Activated naive CD8-positive, alpha-beta T cell (primary cell): ENCODE results near the gene MMAB.

Experiments used
- H3K27ac Mint-ChIP-seq: one replicate; pipeline ENCODE4 v1.8.0; 2021; ENCODE audit warnings: mixed read lengths
- H3K27me3 Mint-ChIP-seq: one replicate; pipeline ENCODE4 v1.8.0; 2021; ENCODE audit warnings: mixed read lengths
- H3K36me3 Mint-ChIP-seq: one replicate; pipeline ENCODE4 v1.8.0; 2021; ENCODE audit warnings: mixed read lengths
- H3K4me1 Mint-ChIP-seq: one replicate; pipeline ENCODE4 v1.8.0; 2021; ENCODE audit warnings: low read depth, mixed read lengths
- H3K4me3 Mint-ChIP-seq: one replicate; pipeline ENCODE4 v1.8.0; 2021; ENCODE audit warnings: mild to moderate bottlenecking, mixed read lengths
- H3K9me3 Mint-ChIP-seq: one replicate; pipeline ENCODE4 v1.8.0; 2021; ENCODE audit warnings: low read depth, mixed read lengths

The MMAB gene

DNA sequence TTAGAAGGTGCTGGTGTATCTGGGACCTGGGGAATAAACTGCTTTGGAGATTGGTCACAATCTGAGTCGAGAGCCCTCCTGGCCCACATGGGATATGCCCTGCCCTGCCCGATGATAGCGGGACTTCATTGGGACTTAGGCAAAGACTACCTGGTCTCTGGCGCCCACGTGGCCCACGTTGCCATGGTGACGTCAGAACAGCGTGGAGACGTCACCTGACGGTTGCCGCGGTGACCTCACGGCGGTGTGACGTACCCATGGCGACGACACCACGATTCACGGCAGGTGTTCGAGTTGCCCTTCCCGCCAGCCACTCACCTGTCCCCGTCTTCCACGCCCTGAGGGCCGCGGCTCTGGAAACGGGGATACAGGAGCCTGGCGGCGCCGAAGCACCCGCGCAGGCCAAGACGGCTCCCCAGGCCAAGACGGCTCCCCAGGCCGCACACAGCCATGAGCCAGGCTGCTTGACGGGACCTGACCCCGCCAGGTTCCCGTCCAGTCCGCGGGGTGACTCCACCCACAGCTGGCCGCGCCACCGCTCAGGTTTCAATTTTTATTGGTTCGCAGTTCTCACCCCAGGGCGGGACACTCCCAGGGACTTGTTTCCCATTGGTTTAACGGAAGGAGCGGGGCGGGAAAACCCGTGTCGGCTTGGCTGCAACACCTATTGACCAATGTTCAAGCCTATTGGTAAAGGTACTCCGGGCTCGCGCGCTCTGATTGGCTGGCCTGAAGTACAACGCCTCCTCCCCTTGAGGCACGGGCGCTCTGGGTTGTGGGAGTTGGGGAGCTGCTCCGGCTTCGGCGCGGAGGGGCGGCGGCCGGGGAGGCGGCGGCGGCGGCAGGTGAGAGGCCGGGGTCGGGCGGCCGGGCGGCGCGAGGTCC is at the start of gene MMAB, which contains the start of gene MVK:
MMAB (minus strand) TSS at position 476 of the 885 bp plus-strand sequence; CDS start at position 452, 24 bp downstream.
MVK (plus strand) TSS at position 766 of the 885 bp plus-strand sequence. CDS start 1,029 bp downstream, outside the sequence.
- peak within 1 kb of the TSS; percentile 87 for H3K27ac Mint-ChIP-seq
- no peaks in the 10 kb centered on the region for H3K27me3 Mint-ChIP-seq
- peaks cover 4% of the 10 kb centered on the region for H3K36me3 Mint-ChIP-seq
- peaks cover 25% of the 10 kb centered on the region for H3K4me1 Mint-ChIP-seq
- H3K9me3 Mint-ChIP-seq = no peaks in the 10 kb centered on the region
- H3K4me3 Mint-ChIP-seq = peak within 1 kb of the TSS; percentile 91

DNA sequence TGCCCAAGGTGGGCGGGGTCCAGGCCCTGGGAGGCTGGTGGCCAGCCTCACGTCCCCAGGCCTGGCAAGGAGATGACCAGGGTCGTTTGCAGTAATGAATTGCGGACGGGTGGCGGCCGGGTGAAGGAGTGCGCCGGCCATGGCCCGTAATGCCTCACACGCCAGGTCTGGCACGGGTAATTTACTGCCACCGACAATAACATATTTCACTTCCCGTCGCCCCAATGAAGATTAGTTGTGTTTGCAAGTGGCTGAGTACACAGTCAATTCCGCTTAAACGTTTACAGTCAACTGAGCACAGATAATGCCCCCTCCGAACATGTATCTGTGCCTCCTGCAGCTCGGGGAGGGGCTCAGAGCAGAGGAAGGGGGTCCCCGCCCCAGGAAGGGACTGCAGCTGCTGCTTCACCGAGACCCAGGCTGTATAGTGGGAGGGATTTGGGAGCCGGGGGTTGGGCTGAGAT is 48.6 kb upstream of the MMAB start:
- H3K27me3 Mint-ChIP-seq = peaks cover 14% of the 10 kb centered on the region
- no peak overlapping the region for H3K4me3 Mint-ChIP-seq
- H3K36me3 Mint-ChIP-seq = no peaks in the 10 kb centered on the region
- peaks cover 3% of the 10 kb centered on the region for H3K4me1 Mint-ChIP-seq
- no peaks in the 10 kb centered on the region for H3K9me3 Mint-ChIP-seq
- no peak overlapping the region for H3K27ac Mint-ChIP-seq

DNA sequence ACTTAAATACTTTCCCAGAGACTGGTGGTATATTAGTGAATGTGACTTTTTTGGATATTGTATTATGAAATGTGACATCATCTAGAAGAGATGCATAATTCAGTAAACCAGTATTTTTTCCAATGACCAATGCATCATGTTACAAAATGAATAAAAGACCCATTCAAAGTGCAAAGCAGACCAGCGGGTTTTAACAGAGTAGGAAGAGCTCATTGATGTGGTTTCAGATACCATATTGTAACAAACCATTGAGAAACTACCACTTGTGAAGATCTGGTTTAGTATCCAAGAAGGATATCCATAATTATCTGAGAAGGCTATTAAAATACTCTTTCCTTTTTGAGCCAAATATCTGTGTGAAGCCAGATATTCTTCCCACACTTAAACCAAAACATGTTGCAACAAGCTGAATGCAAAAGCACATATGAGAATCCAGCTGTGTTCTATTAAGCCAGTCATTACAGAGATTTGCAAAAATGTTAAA is 47.9 kb upstream of the MMAB start:
- Mint-ChIP-seq H3K4me1 (peaks cover 3% of the 10 kb centered on the region), H3K4me3 (no peak overlapping the region), H3K27ac (no peak overlapping the region), H3K27me3 (peaks cover 12% of the 10 kb centered on the region), H3K9me3 (no peaks in the 10 kb centered on the region), H3K36me3 (no peaks in the 10 kb centered on the region)

DNA sequence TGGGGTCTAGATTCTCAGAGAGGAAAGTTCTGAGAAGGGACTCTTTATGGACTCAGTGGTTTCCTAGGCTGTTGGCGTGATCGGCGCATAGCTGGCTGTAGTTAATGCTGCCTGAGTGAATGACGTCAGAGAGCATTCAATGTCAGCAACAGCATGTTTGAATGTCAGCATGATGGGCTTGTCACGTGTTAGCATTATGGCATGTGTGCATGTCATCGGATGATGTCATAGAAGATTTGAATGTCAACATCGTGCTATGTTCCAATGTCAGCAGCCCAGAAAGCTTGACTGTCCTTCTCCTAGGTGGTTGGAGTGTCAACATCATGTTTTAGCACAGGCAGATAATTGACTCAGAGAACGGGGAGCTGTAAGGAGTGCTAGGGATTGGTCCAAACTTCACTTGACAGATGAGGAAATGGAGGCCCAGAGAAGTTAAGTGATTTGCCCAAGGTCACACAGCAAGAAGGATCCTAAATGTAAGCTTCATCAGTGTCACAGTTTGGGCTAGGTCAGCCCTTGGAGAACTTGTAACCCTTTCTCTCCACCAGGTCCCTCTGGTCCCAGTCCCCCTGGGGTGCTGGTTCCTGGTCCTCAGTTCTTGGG is 45.8 kb upstream of the MMAB start:
- Mint-ChIP-seq H3K4me1 (peaks cover 3% of the 10 kb centered on the region), H3K9me3 (no peaks in the 10 kb centered on the region), H3K27me3 (peaks cover 5% of the 10 kb centered on the region), H3K4me3 (no peak overlapping the region), H3K27ac (no peak overlapping the region), H3K36me3 (no peaks in the 10 kb centered on the region)

DNA sequence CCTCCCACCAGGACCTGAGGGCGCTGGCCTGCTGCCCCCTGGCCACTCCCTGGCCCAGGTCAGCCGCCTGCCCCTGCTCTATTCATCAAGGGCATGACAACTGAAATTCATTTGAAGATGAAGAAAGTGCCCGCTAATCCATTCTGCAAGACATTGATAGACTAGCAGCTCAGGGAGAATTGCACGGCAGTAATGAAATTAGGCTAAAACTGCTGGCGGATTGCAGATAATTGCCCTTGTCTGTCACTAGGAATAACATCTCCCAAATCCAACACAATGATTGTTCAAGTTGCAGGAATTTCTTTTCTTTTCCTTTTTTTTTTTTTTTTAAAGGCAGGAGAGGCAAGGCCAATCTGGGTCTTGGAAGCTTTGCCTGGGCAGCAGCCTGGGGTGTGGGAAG is 44.8 kb upstream of the MMAB start:
- H3K36me3 Mint-ChIP-seq = no peaks in the 10 kb centered on the region
- H3K27me3 Mint-ChIP-seq = peaks cover 5% of the 10 kb centered on the region
- H3K27ac Mint-ChIP-seq = no peak overlapping the region
- H3K4me1 Mint-ChIP-seq = peaks cover 3% of the 10 kb centered on the region
- H3K9me3 Mint-ChIP-seq = no peaks in the 10 kb centered on the region
- no peak overlapping the region for H3K4me3 Mint-ChIP-seq

DNA sequence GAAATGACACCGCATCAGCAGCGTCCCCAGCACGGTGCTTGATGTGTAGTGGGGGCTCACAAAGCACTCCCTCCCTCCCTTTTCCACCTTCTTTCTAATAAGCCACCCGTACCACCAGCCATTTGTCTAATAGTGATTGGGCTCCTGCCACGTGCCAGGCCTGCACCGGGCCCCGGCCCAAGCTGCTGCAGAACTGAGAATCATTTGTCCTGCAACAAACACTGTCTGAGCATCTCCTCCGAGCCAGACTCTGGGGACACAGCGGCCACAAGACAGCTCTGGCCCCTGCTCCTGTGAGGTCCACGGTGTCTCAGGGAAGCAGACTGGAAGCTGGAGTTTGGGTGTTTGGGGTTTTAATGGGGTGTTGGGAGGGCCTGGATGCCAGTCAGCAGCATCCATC is 44.2 kb upstream of the MMAB start:
- Mint-ChIP-seq H3K27ac (no peak overlapping the region), H3K27me3 (peaks cover 5% of the 10 kb centered on the region), H3K4me1 (peaks cover 3% of the 10 kb centered on the region), H3K4me3 (no peak overlapping the region), H3K36me3 (no peaks in the 10 kb centered on the region), H3K9me3 (no peaks in the 10 kb centered on the region)

DNA sequence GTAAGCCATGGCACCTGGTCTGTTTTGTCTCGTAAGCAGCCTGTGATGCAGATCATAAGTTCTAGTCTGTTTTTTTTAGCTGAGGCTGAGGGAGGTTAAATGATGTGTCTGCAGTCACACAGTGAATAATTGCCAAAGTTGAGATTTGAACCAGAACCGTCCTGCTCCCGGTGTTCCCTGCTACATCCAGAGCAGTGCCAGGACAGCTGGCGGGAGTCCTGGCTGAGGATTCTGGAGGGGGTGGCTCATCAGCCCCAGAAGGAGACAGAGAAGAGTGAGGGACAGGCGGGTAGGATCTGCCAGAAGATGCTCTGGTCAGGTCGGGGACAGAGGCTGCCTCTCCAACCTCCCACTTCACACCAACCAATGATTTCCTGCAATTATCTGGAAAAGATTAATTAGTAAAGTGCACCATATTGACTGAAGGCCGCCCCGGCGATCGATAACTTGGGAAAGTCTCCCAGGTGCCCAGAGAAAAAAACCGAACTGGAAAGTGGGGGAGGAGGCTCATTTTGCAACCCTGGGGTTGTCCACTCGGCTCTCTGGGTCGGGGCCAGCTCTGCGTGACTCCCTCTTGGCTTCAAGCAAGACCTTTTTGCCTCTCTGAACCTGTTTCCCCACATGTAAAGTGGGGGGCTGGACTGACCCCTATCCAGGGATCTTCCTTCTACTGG is 42.4 kb upstream of the MMAB start:
- Mint-ChIP-seq H3K4me3 (no peak overlapping the region), H3K27ac (no peak overlapping the region), H3K4me1 (no peaks in the 10 kb centered on the region), H3K36me3 (no peaks in the 10 kb centered on the region), H3K27me3 (peaks cover 6% of the 10 kb centered on the region), H3K9me3 (no peaks in the 10 kb centered on the region)

DNA sequence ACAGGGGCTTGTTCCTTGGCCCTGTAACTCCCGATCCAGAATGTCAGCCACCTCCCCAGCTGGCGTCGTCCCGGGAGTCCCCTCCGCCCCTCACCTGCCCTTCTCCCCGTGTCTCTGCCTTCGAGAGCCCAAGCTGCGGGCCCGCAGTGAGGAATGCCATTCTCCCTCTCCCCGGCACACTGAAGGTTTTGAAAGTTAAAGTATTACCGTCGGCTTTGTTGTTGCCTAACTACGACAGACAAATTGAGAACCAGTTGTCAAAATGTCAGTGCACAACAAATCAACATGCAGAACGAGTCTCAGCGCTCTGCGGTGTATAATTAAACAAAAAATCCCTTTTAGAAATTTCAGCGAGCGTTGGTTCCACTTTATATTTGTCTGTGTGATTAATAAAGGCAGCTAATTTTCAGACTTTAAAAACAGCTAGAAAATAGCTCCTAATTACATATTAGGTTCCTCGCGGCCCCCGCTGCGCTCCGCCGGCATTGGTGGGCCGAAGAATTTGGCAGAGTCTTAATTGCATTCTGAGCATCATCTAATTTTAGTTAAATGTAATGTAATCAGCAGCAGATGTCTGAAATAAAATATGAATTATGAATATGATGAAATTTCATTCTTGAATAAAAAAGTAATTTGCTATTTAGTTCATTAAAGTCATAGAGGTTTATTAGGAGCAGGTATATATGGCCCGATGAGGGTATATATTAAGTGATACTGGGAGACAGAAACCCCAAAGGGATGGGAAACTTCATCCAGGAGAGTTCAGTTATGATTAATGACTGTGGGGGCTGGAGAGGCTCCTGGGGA is 40.5 kb upstream of the MMAB start:
- H3K36me3 Mint-ChIP-seq = no peaks in the 10 kb centered on the region
- peaks cover 8% of the 10 kb centered on the region for H3K27me3 Mint-ChIP-seq
- H3K9me3 Mint-ChIP-seq = no peaks in the 10 kb centered on the region
- H3K27ac Mint-ChIP-seq = no peak overlapping the region
- H3K4me1 Mint-ChIP-seq = no peaks in the 10 kb centered on the region
- H3K4me3 Mint-ChIP-seq = no peak overlapping the region

DNA sequence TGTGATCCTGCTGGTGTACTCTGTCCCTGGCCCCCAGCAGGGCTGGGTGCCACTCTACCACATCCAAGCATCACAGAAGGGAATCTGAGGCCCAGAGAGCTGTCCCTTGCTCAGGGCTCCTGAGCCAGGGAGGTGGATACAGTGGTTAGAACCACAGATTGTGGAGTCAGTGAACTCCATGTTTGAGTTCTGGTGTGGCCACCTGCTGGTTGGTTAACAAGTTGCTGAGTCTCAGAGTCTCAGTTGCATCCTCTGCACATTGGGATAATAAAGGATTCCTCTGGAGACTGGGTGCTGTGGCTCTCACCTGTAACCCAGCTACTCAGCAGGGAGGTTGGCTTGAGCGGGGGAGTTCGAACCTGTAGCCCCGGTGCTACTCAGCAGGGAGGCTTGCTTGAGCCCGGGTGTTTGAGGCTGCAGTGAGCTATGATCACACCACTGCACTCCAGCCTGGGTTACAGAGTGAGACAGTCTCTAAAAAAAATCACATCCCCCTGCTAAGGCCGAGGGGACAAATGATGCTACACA is 39.7 kb upstream of the MMAB start:
- H3K27ac Mint-ChIP-seq = no peak overlapping the region
- no peaks in the 10 kb centered on the region for H3K4me1 Mint-ChIP-seq
- H3K27me3 Mint-ChIP-seq = peaks cover 12% of the 10 kb centered on the region
- no peaks in the 10 kb centered on the region for H3K9me3 Mint-ChIP-seq
- no peaks in the 10 kb centered on the region for H3K36me3 Mint-ChIP-seq
- H3K4me3 Mint-ChIP-seq = no peak overlapping the region

DNA sequence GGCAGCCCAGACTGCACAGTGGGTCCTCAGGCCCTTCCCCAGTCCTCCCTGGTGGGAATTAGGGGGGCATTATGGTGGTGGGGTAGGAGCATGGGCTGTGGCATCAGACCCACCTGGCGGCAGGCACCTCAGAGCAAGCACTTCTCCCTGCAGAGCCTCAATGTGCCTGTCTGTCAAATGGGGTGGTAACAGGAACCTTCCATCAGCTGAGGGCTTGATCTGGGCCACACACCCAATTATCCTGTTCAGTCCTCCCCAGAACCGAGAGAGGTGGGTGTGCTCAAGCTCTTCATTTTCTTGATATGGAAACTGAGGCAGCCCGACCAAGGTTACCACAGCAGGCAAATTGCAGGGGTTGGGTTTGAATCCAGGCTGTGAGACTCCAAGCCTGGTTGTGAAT is 38.7 kb upstream of the MMAB start:
- no peaks in the 10 kb centered on the region for H3K9me3 Mint-ChIP-seq
- H3K4me1 Mint-ChIP-seq = no peaks in the 10 kb centered on the region
- H3K27ac Mint-ChIP-seq = no peak overlapping the region
- no peaks in the 10 kb centered on the region for H3K36me3 Mint-ChIP-seq
- peaks cover 14% of the 10 kb centered on the region for H3K27me3 Mint-ChIP-seq
- H3K4me3 Mint-ChIP-seq = no peak overlapping the region

DNA sequence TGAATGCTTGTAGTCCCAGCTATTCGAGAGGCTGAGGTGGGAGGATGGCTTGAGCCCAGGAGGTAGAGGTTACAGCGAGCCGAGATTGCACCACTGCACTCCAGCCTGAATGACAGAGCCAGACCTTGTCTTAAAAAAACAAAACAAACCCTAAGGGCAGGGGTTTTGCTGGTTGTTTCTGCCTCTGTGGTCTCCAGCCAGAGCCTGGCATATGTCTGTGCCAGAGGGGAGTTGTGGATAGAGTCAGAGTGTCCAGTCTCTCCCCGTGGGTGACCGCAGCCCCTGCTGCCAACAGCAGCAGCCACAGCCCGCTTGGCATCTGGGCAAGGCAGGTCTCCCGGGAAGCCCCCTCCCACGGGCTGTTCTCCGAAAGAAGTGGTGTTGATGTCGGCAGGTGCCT is 37.9 kb upstream of the MMAB start:
- no peak overlapping the region for H3K27ac Mint-ChIP-seq
- H3K4me3 Mint-ChIP-seq = no peak overlapping the region
- H3K27me3 Mint-ChIP-seq = peaks cover 13% of the 10 kb centered on the region
- no peaks in the 10 kb centered on the region for H3K9me3 Mint-ChIP-seq
- no peaks in the 10 kb centered on the region for H3K36me3 Mint-ChIP-seq
- H3K4me1 Mint-ChIP-seq = no peaks in the 10 kb centered on the region

DNA sequence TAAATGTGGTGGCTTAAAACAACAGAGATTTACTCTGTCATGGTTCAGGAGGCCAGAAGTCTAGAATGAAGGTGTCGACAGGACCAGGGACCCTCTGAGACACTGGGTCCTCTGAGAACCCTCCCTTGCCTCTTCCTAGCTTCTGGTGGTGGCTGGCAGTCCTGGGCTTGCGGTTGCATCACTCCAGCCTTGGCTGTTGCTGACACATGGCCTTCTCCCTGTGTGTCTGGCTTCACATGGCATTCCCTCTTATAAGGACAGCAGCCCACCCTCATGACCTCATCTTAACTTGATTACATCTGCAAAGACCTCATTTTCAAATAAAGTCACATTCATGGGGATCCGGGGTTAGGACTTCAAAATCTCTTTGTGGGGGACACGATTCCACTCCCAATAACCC is 37.2 kb upstream of the MMAB start:
- no peak overlapping the region for H3K27ac Mint-ChIP-seq
- no peaks in the 10 kb centered on the region for H3K9me3 Mint-ChIP-seq
- no peaks in the 10 kb centered on the region for H3K4me1 Mint-ChIP-seq
- H3K27me3 Mint-ChIP-seq = peaks cover 12% of the 10 kb centered on the region
- no peaks in the 10 kb centered on the region for H3K36me3 Mint-ChIP-seq
- no peak overlapping the region for H3K4me3 Mint-ChIP-seq

DNA sequence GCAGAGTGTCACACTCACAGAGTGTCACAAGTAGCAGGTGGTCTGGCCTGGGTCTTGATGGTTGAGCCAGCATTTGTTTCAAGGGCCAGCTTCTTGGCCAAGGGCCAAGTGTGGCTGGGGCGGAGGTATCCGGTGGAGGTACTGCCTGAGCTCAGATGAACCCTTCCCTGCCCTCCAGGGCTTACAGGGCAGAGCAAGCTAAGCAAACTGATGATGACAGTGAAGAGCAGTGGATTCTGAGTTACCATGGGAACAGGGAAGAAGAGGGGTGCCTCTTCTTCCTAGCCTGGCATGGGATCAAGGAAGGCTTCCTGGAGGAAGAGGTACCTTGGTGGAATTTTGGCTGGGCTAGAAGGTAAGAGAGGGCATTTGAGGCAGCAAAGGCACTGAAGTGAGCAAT is 36.0 kb upstream of the MMAB start:
- no peak overlapping the region for H3K27ac Mint-ChIP-seq
- H3K9me3 Mint-ChIP-seq = no peaks in the 10 kb centered on the region
- H3K27me3 Mint-ChIP-seq = peaks cover 12% of the 10 kb centered on the region
- H3K4me3 Mint-ChIP-seq = no peak overlapping the region
- no peaks in the 10 kb centered on the region for H3K4me1 Mint-ChIP-seq
- no peaks in the 10 kb centered on the region for H3K36me3 Mint-ChIP-seq

DNA sequence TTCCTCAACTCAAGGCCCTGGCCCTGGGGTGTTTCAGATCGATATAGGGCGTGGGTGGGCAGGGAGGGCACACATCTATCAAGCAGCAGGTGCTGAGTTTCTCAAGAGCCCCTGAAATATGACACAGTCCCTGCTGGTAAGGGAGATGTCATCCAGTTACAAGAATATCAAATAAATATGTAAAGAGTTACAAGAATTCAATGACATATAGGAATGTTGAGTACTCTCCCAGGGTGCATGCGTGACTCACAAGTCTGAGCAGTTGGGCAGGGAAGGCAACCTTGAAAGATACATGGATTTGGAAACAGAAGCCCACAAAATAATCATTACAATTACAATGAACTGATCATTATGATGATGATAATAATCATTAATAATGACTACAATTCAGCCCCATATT is 35.5 kb upstream of the MMAB start:
- Mint-ChIP-seq H3K36me3 (no peaks in the 10 kb centered on the region), H3K4me3 (no peak overlapping the region), H3K27ac (no peak overlapping the region), H3K9me3 (no peaks in the 10 kb centered on the region), H3K27me3 (peaks cover 12% of the 10 kb centered on the region), H3K4me1 (no peaks in the 10 kb centered on the region)
